GM18907 (cell line): ENCODE results near the gene OR6C6.
"Not testable (repeated sequence)": the region's sequence is repeated elsewhere in the genome, so short reads cannot be mapped to it uniquely, and the experiment has no call there.

Source experiments
- ATAC-seq: cut with Tn5 transposase; IDR thresholded peaks from one replicate; pipeline ENCODE4 v1.9.1; 2021; ENCODE audit warnings: mild to moderate bottlenecking, moderate library complexity; ENCODE audit not compliant: unreplicated experiment

The OR6C6 gene

GRCh38 chr12:55296469-55296868, at the start of gene OR6C6:
TSS of gene OR6C6 (minus strand) at chr12:55296569. CDS start at chr12:55295232, 1,337 bp downstream.
- no peak for ATAC-seq

GRCh38 chr12:55336002-55336401, 39.6 kb upstream of the OR6C6 start:
- ATAC-seq, result no peak

GRCh38 chr12:55330446-55330845, 34.1 kb upstream of the OR6C6 start, which contains the start of gene OR6C3:
TSS of gene OR6C3 (plus strand) at chr12:55330746. CDS start at chr12:55331701, 955 bp downstream.
- ATAC-seq, result no peak

GRCh38 chr12:55325801-55326200, 29.4 kb upstream of the OR6C6 start:
- ATAC-seq, result not testable (repeated sequence)

- no peak for ATAC-seq
Measured at GRCh38 chr12:55320201-55320600, 23.8 kb upstream of the OR6C6 start.

- ATAC-seq, result no peak
Measured at GRCh38 chr12:55314043-55314442, 17.7 kb upstream of the OR6C6 start, which contains the start of gene OR6C1. TSS of gene OR6C1 (plus strand) at chr12:55314343. CDS start at chr12:55320600, 6,257 bp downstream.

- no peak for ATAC-seq
Measured at GRCh38 chr12:55289999-55290398, 6.4 kb downstream of the OR6C6 start.

- ATAC-seq, result no peak
Measured at GRCh38 chr12:55280991-55281390, 15.4 kb downstream of the OR6C6 start.

GRCh38 chr12:55258303-55258702, 38.1 kb downstream of the OR6C6 start:
- ATAC-seq, result no peak

GRCh38 chr12:55256831-55257230, 39.5 kb downstream of the OR6C6 start:
- no peak for ATAC-seq

- ATAC-seq, result no peak
Measured at GRCh38 chr12:55253281-55253680, 43.1 kb downstream of the OR6C6 start.

GRCh38 chr12:55250944-55251343, 45.4 kb downstream of the OR6C6 start:
- ATAC-seq, result no peak

GRCh38 chr12:55246159-55246558, 50.2 kb downstream of the OR6C6 start:
- no peak for ATAC-seq

- ATAC-seq, result no peak
Measured at GRCh38 chr12:55244309-55244708, 52.1 kb downstream of the OR6C6 start, which contains the start of gene OR6C74. TSS of gene OR6C74 (plus strand) at chr12:55244609. CDS start at chr12:55247288, 2,679 bp downstream.
